ENCODE data around the gene GOLGA1. TPM values are rescaled to one million over a fixed set of nuclear protein-coding genes. Genes with fewer than 3 reads are reported as not detected.

Gene GOLGA1
- total and polyA plus RNA-seq, 9 of the 15 experiments (the other 6 are each of a cell fraction or from before 2014, with no cell fraction given), result 2.9 to 15.9 (median 8.5) TPM

DNA sequence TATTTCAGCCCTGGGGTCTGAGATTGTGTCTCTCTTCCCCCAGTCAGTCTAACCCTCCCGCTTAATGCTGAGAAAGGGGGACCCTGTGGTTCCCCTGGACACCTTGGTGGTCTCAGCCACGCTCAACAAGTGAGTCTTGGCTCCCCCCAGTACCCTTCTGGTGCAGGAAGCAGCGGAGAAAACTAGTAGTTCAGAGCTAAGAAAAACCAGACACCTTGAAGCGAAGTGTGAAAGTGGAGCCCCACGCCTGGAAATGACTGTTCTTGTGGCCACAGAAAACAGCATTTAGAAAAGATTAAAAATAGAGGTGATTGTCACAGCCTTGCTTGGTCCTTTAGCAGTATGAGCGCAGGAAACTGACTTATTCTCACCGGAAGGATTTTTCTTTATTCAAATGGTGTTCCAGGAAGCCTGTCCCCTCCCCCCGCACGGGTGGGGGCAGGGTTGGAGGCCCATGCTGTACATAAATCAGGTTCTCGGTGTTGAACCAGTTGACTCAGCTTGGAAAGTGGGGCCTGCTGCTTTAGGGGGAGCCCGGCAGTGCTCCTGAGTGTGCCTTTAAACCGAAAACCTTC is 70.8 kb downstream of the GOLGA1 start (continued):
- TF ChIP-seq NR2C1 (IDR thresholded peaks at IDR 0.05) (no peak), NR2C1 (tag; IDR thresholded peaks at IDR 0.05) (peak; percentile 46; the same call in 1 of the 2 replicates), ZNF41 (CRISPR knock-in tag; conservative IDR thresholded peaks at IDR 0.05) (no peak), PML (IDR thresholded peaks at IDR 0.05; ENCODE audit: low read length) (no peak), HMG20A (CRISPR knock-in tag; conservative IDR thresholded peaks at IDR 0.05) (no peak), KDM5B (IDR thresholded peaks at IDR 0.05; ENCODE audit: insufficient replicate concordance, low read depth, low read length) (peak; percentile 44), ZSCAN29 (IDR thresholded peaks at IDR 0.05) (no peak), IRF2 (CRISPR knock-in tag; IDR thresholded peaks at IDR 0.05) (no peak), ZNF436 (CRISPR knock-in tag; IDR thresholded peaks at IDR 0.05) (no peak), PRMT5 (CRISPR knock-in tag; IDR thresholded peaks at IDR 0.05) (no peak), ZNF780A (CRISPR knock-in tag; IDR thresholded peaks at IDR 0.05) (no peak), ZNF24 (IDR thresholded peaks at IDR 0.05) (no peak)
- TF ChIP-seq, protein P1, sequence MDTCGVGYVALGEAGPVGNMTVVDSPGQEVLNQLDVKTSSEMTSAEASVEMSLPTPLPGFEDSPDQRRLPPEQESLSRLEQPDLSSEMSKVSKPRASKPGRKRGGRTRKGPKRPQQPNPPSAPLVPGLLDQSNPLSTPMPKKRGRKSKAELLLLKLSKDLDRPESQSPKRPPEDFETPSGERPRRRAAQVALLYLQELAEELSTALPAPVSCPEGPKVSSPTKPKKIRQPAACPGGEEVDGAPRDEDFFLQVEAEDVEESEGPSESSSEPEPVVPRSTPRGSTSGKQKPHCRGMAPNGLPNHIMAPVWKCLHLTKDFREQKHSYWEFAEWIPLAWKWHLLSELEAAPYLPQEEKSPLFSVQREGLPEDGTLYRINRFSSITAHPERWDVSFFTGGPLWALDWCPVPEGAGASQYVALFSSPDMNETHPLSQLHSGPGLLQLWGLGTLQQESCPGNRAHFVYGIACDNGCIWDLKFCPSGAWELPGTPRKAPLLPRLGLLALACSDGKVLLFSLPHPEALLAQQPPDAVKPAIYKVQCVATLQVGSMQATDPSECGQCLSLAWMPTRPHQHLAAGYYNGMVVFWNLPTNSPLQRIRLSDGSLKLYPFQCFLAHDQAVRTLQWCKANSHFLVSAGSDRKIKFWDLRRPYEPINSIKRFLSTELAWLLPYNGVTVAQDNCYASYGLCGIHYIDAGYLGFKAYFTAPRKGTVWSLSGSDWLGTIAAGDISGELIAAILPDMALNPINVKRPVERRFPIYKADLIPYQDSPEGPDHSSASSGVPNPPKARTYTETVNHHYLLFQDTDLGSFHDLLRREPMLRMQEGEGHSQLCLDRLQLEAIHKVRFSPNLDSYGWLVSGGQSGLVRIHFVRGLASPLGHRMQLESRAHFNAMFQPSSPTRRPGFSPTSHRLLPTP (IDR thresholded peaks at IDR 0.05; ENCODE audit: borderline replicate concordance, extremely low read depth, insufficient read length), result no peak
- TF ChIP-seq, protein P2, sequence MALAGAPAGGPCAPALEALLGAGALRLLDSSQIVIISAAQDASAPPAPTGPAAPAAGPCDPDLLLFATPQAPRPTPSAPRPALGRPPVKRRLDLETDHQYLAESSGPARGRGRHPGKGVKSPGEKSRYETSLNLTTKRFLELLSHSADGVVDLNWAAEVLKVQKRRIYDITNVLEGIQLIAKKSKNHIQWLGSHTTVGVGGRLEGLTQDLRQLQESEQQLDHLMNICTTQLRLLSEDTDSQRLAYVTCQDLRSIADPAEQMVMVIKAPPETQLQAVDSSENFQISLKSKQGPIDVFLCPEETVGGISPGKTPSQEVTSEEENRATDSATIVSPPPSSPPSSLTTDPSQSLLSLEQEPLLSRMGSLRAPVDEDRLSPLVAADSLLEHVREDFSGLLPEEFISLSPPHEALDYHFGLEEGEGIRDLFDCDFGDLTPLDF (CRISPR knock-in tag; IDR thresholded peaks at IDR 0.05), result no peak
- TF ChIP-seq, protein P3, sequence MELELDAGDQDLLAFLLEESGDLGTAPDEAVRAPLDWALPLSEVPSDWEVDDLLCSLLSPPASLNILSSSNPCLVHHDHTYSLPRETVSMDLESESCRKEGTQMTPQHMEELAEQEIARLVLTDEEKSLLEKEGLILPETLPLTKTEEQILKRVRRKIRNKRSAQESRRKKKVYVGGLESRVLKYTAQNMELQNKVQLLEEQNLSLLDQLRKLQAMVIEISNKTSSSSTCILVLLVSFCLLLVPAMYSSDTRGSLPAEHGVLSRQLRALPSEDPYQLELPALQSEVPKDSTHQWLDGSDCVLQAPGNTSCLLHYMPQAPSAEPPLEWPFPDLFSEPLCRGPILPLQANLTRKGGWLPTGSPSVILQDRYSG (tag; conservative IDR thresholded peaks at IDR 0.05; ENCODE audit: low read depth), result no peak
- TF ChIP-seq, protein P4, sequence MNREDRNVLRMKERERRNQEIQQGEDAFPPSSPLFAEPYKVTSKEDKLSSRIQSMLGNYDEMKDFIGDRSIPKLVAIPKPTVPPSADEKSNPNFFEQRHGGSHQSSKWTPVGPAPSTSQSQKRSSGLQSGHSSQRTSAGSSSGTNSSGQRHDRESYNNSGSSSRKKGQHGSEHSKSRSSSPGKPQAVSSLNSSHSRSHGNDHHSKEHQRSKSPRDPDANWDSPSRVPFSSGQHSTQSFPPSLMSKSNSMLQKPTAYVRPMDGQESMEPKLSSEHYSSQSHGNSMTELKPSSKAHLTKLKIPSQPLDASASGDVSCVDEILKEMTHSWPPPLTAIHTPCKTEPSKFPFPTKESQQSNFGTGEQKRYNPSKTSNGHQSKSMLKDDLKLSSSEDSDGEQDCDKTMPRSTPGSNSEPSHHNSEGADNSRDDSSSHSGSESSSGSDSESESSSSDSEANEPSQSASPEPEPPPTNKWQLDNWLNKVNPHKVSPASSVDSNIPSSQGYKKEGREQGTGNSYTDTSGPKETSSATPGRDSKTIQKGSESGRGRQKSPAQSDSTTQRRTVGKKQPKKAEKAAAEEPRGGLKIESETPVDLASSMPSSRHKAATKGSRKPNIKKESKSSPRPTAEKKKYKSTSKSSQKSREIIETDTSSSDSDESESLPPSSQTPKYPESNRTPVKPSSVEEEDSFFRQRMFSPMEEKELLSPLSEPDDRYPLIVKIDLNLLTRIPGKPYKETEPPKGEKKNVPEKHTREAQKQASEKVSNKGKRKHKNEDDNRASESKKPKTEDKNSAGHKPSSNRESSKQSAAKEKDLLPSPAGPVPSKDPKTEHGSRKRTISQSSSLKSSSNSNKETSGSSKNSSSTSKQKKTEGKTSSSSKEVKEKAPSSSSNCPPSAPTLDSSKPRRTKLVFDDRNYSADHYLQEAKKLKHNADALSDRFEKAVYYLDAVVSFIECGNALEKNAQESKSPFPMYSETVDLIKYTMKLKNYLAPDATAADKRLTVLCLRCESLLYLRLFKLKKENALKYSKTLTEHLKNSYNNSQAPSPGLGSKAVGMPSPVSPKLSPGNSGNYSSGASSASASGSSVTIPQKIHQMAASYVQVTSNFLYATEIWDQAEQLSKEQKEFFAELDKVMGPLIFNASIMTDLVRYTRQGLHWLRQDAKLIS (CRISPR knock-in tag; IDR thresholded peaks at IDR 0.05), result no peak
- TF ChIP-seq, protein P5, sequence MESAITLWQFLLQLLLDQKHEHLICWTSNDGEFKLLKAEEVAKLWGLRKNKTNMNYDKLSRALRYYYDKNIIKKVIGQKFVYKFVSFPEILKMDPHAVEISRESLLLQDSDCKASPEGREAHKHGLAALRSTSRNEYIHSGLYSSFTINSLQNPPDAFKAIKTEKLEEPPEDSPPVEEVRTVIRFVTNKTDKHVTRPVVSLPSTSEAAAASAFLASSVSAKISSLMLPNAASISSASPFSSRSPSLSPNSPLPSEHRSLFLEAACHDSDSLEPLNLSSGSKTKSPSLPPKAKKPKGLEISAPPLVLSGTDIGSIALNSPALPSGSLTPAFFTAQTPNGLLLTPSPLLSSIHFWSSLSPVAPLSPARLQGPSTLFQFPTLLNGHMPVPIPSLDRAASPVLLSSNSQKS (CRISPR knock-in tag; IDR thresholded peaks at IDR 0.05), result no peak
